ENCODE measurements around the gene TIGD2. TPM values are rescaled to one million over a fixed set of nuclear protein-coding genes. Genes with fewer than 3 reads are reported as not detected.

Gene TIGD2
- total and polyA plus RNA-seq, 9 of the 15 experiments (the other 6 are each of a cell fraction or from before 2014, with no cell fraction given): 3.6 to 15.0 (median 9.8) TPM

- Histone ChIP-seq H3K9me3 (replicated peaks; ENCODE audit: control insufficient read depth, insufficient read depth, low read depth, low read length) (no peaks in the 10 kb centered on the region), H3K79me2 (ENCODE audit: control insufficient read depth, insufficient read depth, low read length) (peaks cover 13% of the 10 kb centered on the region), H3K4me1 (replicated peaks in 1 of 2; ENCODE audit: control insufficient read depth in 2 of 2, insufficient read depth in 2 of 2, low read length in 2 of 2) (peaks cover 8 to 11% of the 10 kb centered on the region in 2 experiments; a peak in 4 of 5 replicates), H4K20me1 (replicated peaks; ENCODE audit: control insufficient read depth, insufficient read depth, low read length) (no peaks in the 10 kb centered on the region), H2AFZ (ENCODE audit: low read depth, low read length) (peak overlapping the region; percentile 95), H3K9me1 (ENCODE audit: control insufficient read depth, insufficient read depth, low read length) (no peaks in the 10 kb centered on the region), H3K9ac (ENCODE audit: insufficient read depth in 1 of 2, low read depth in 2 of 2, low read length in 2 of 2) (peak overlapping the region; percentile 54 to 93; a peak in 3 of 4 replicates), H3K36me3 (ENCODE audit: control insufficient read depth, insufficient read depth, low read length) (peaks cover 11% of the 10 kb centered on the region; the same call in 2 of the 3 replicates), H3K27ac (ENCODE audit: extremely low read depth, low read depth, low read length) (peak overlapping the region; percentile 56; the same call in 2 of the 3 replicates), H3K27me3 (ENCODE audit: control insufficient read depth in 2 of 2, insufficient read depth in 2 of 2, low read length in 2 of 2) (peaks cover 3 to 15% of the 10 kb centered on the region in 2 experiments; a peak in 4 of 5 replicates), H3K4me3 (peak overlapping the region; percentile 80), H3K4me2 (ENCODE audit: insufficient read depth, low read length) (peak overlapping the region; percentile 88)
- ChIA-PET CTCF (ENCODE audit: low intra/inter-chr PET ratio) (interaction anchor here (1.0 kb wide), 1 partner anchor 55 kb away, joined by 3 read pairs; no protein-coding TSS in a partner anchor), POLR2A (no interaction called here)
- peak in 3 of 4 experiments; percentile 22 to 30 (median 25) for DNase-seq (ENCODE audit: extremely low read depth in 1 of 4, low spot score in 3 of 4)
- intact Hi-C loops (cut with micrococcal nuclease) (loop anchor here (2.0 to 10.0 kb wide), 4 partner anchors 54 to 586 kb away; partner anchors contain the start of genes FAM13A and PYURF), in situ Hi-C loops (cut with MboI) (no loop called here)
- FAIRE-seq: no peak
- ATAC-seq: peak; percentile 3
- no TSS peak for BruUV-seq (replicated peaks)
- WGBS (ENCODE audit: insufficient coverage, low coverage, missing lambda C conversion rate): 3% methylated on average over 30 of the region's 30 CpGs
- TF ChIP-seq ZBTB40 (IDR thresholded peaks at IDR 0.05): peak; percentile 48; the same call in 1 of the 2 replicates
- TF ChIP-seq ZBTB40 (CRISPR knock-in tag; IDR thresholded peaks at IDR 0.05): no peak
- peak; percentile 5; the same call in 1 of the 2 replicates for TF ChIP-seq GABPA (tag; conservative IDR thresholded peaks at IDR 0.05; ENCODE audit: low read depth)
- TF ChIP-seq ETV5 (CRISPR knock-in tag; IDR thresholded peaks at IDR 0.05; ENCODE audit: low read depth): 0 out of 2 replicates have a peak, but pooled peaks have one; percentile 22
- no peak for TF ChIP-seq ARNT (IDR thresholded peaks at IDR 0.05)
- 0 out of 2 replicates have a peak, but pooled peaks have one; percentile 6 for TF ChIP-seq E2F5 (CRISPR knock-in tag; IDR thresholded peaks at IDR 0.05)
- TF ChIP-seq ZBTB9 (CRISPR knock-in tag; IDR thresholded peaks at IDR 0.05): peak; percentile 49; the same call in 1 of the 2 replicates
Observed at GRCh38 chr4:89110541-89110985, 770 bp upstream of the TIGD2 start.
